ENCODE results near the gene LRP1B. TPM values are rescaled to one million over a fixed set of nuclear protein-coding genes. Genes with fewer than 3 reads are reported as not detected.

The LRP1B gene
- polyA plus RNA-seq, 2 of the 4 experiments (the other 2 are of a cell fraction): 0.03 TPM; not detected in 1

DNA sequence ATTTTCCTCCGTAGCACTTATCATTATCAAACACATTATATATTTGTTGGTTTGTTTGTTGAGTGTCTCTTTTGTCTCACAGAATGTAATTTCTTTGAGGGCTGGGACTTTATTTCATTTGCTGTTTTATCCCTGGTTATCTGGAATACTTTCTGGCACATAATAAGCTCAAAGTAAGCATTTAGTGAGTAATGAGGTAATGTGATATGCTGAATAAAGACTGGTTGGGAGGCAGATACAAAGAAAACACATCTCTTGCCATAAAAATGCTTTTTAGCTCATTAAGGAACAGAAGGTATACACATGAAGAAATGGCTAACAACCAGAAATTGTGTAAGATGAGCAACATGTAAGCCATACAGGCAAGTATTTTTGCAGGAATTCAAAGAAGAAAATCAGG lies 1411.8 kb downstream of the LRP1B start:
- POLR2A ChIA-PET: no interaction called here
- FAIRE-seq: no peak
- Histone ChIP-seq H3K4me1 (no peaks in the 10 kb centered on the region), H3K4me2 (no peak overlapping the region), H3K9me3 (no peaks in the 10 kb centered on the region), H3K4me3 (no peak overlapping the region), H3K27ac (no peak overlapping the region)
- no peak for DNase-seq (ENCODE audit: low read depth in 1 of 2, low spot score in 1 of 2)
- CTCF ChIA-PET: no interaction called here
- ATAC-seq: no peak
- TF ChIP-seq NPAS2 (CRISPR knock-in tag; IDR thresholded peaks at IDR 0.05; ENCODE audit: borderline replicate concordance) (no peak), HOXB13 (CRISPR knock-in tag; IDR thresholded peaks at IDR 0.05; ENCODE audit: low read depth) (no peak), POLR2A (IDR thresholded peaks at IDR 0.05; ENCODE audit: low read length) (no peak), RCOR1 (IDR thresholded peaks at IDR 0.05; ENCODE audit: low read depth, low read length) (no peak), GATA3 (IDR thresholded peaks at IDR 0.05; ENCODE audit: borderline replicate concordance) (no peak), MAZ (IDR thresholded peaks at IDR 0.05; ENCODE audit: borderline replicate concordance, low read depth, low read length) (no peak), FOSL2 (IDR thresholded peaks at IDR 0.05) (no peak), FOSL2 (CRISPR knock-in tag; IDR thresholded peaks at IDR 0.05) (no peak), BHLHE40 (IDR thresholded peaks at IDR 0.05; ENCODE audit: low read depth, low read length) (no peak), RFX5 (IDR thresholded peaks at IDR 0.05) (no peak), CBX2 (IDR thresholded peaks at IDR 0.05; ENCODE audit: borderline replicate concordance, low read depth) (no peak), PHF8 (IDR thresholded peaks at IDR 0.05; ENCODE audit: borderline replicate concordance, low read depth) (no peak), ZSCAN20 (CRISPR knock-in tag; IDR thresholded peaks at IDR 0.05) (no peak), MAFK (IDR thresholded peaks at IDR 0.05; ENCODE audit: partially characterized antibody) (no peak), ATOH8 (CRISPR knock-in tag; IDR thresholded peaks at IDR 0.05; ENCODE audit: low read depth) (no peak), KDM5A (IDR thresholded peaks at IDR 0.05) (no peak), RARB (CRISPR knock-in tag; IDR thresholded peaks at IDR 0.05) (no peak)
- TF ChIP-seq, protein P1, sequence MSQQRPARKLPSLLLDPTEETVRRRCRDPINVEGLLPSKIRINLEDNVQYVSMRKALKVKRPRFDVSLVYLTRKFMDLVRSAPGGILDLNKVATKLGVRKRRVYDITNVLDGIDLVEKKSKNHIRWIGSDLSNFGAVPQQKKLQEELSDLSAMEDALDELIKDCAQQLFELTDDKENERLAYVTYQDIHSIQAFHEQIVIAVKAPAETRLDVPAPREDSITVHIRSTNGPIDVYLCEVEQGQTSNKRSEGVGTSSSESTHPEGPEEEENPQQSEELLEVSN (IDR thresholded peaks at IDR 0.05; ENCODE audit: borderline replicate concordance, low read depth): no peak
- TF ChIP-seq, protein P2, sequence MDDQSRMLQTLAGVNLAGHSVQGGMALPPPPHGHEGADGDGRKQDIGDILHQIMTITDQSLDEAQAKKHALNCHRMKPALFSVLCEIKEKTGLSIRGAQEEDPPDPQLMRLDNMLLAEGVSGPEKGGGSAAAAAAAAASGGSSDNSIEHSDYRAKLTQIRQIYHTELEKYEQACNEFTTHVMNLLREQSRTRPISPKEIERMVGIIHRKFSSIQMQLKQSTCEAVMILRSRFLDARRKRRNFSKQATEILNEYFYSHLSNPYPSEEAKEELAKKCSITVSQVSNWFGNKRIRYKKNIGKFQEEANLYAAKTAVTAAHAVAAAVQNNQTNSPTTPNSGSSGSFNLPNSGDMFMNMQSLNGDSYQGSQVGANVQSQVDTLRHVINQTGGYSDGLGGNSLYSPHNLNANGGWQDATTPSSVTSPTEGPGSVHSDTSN (IDR thresholded peaks at IDR 0.05): no peak
- WGBS (ENCODE audit: missing lambda C conversion rate): 64% methylated on average over 1 of the region's 1 CpG

- DNase-seq (ENCODE audit: low read depth in 1 of 2, low spot score in 1 of 2) (no peak), ATAC-seq (no peak), FAIRE-seq (no peak)
- WGBS (ENCODE audit: missing lambda C conversion rate): 79% methylated on average over 2 of the region's 2 CpGs
- TF ChIP-seq TP53 (CRISPR knock-in tag; IDR thresholded peaks at IDR 0.05) (no peak), HOXB5 (CRISPR knock-in tag; IDR thresholded peaks at IDR 0.05) (no peak), HEYL (CRISPR knock-in tag; IDR thresholded peaks at IDR 0.05) (no peak), CHD4 (IDR thresholded peaks at IDR 0.05; ENCODE audit: borderline replicate concordance) (no peak), KDM5A (IDR thresholded peaks at IDR 0.05) (no peak), ESRRA (IDR thresholded peaks at IDR 0.05; ENCODE audit: borderline replicate concordance, low read length) (no peak), MAZ (IDR thresholded peaks at IDR 0.05; ENCODE audit: borderline replicate concordance, low read depth, low read length) (no peak), CBX8 (IDR thresholded peaks at IDR 0.05) (no peak), HOXB13 (CRISPR knock-in tag; IDR thresholded peaks at IDR 0.05; ENCODE audit: low read depth) (no peak), POLR2A (IDR thresholded peaks at IDR 0.05; ENCODE audit: low read length) (no peak), NPAS2 (CRISPR knock-in tag; IDR thresholded peaks at IDR 0.05; ENCODE audit: borderline replicate concordance) (no peak), NR3C1 (IDR thresholded peaks at IDR 0.05) (no peak)
- TF ChIP-seq, protein P3, sequence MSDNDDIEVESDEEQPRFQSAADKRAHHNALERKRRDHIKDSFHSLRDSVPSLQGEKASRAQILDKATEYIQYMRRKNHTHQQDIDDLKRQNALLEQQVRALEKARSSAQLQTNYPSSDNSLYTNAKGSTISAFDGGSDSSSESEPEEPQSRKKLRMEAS (IDR thresholded peaks at IDR 0.05): no peak
- TF ChIP-seq, protein P4, sequence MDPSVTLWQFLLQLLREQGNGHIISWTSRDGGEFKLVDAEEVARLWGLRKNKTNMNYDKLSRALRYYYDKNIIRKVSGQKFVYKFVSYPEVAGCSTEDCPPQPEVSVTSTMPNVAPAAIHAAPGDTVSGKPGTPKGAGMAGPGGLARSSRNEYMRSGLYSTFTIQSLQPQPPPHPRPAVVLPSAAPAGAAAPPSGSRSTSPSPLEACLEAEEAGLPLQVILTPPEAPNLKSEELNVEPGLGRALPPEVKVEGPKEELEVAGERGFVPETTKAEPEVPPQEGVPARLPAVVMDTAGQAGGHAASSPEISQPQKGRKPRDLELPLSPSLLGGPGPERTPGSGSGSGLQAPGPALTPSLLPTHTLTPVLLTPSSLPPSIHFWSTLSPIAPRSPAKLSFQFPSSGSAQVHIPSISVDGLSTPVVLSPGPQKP (IDR thresholded peaks at IDR 0.05; ENCODE audit: low read depth, low read length): no peak
- ChIA-PET CTCF (no interaction called here), POLR2A (no interaction called here)
- H3K27ac ChIP-seq: no peak overlapping the region
- H3K4me2 ChIP-seq: no peak overlapping the region
- H3K4me1 ChIP-seq: no peaks in the 10 kb centered on the region
- H3K9me3 ChIP-seq: no peaks in the 10 kb centered on the region
- H3K4me3 ChIP-seq: no peak overlapping the region
Observed at GRCh38 chr2:140717481-140717880, 1413.3 kb downstream of the LRP1B start.

Data from A549 (cell line).